GM06990 (cell line): ENCODE data around the gene CLCNKB.

ENCODE experiments used
- DNase-seq: peaks from one replicate; pipeline ENCODE4 v3.0.0-alpha.2; 2011; ENCODE audit not compliant: insufficient read length; ENCODE audit errors: extremely low read depth
- H3K27me3 ChIP-seq: replicated peaks from 2 replicates; pipeline ENCODE4 v1.6.0; 2011; ENCODE audit warnings: low read length; ENCODE audit not compliant: control insufficient read depth, insufficient read depth
- H3K36me3 ChIP-seq: 2 replicates; pipeline ENCODE4 v1.5.1; 2011; ENCODE audit warnings: low read length; ENCODE audit not compliant: control insufficient read depth, insufficient read depth
- H3K4me3 ChIP-seq: replicated peaks from 2 replicates; pipeline ENCODE4 v1.5.1; 2011; ENCODE audit warnings: low read depth, mild to moderate bottlenecking, control low read depth, low read length
- TF ChIP-seq, protein P1 (sequence below): IDR thresholded peaks from 2 replicates; pipeline ENCODE4 v1.5.1; 2011; ENCODE audit warnings: low read length, control low read depth, mild to moderate bottlenecking, inconsistent platforms; ENCODE audit not compliant: insufficient read depth, poor library complexity, severe bottlenecking

The CLCNKB gene

DNA sequence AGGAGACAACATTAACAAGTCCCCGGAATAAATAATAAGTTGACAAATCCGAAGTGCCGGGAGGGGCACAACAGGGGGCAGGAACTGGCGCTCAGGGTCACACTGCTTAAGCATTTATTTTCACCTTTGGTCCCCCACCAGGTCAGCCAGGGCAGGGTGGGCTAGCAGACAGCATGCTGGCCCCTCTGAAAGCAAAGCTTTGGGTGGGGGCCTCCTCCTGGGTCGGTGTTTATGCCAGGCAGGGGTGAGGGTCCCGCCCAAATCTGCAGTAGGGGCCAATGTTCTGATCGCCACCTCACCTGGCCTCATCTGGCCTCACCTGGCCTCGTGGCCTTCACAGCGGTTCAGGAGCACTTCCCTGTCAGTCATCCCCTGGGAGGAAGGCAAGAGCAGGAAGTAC lies 38.1 kb downstream of the CLCNKB start:
- H3K36me3 ChIP-seq = no peaks in the 10 kb centered on the region
- H3K27me3 ChIP-seq = no peaks in the 10 kb centered on the region
- DNase-seq = no peak
- TF ChIP-seq, protein P1, sequence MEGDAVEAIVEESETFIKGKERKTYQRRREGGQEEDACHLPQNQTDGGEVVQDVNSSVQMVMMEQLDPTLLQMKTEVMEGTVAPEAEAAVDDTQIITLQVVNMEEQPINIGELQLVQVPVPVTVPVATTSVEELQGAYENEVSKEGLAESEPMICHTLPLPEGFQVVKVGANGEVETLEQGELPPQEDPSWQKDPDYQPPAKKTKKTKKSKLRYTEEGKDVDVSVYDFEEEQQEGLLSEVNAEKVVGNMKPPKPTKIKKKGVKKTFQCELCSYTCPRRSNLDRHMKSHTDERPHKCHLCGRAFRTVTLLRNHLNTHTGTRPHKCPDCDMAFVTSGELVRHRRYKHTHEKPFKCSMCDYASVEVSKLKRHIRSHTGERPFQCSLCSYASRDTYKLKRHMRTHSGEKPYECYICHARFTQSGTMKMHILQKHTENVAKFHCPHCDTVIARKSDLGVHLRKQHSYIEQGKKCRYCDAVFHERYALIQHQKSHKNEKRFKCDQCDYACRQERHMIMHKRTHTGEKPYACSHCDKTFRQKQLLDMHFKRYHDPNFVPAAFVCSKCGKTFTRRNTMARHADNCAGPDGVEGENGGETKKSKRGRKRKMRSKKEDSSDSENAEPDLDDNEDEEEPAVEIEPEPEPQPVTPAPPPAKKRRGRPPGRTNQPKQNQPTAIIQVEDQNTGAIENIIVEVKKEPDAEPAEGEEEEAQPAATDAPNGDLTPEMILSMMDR = no peak
- H3K4me3 ChIP-seq = no peak overlapping the region

DNA sequence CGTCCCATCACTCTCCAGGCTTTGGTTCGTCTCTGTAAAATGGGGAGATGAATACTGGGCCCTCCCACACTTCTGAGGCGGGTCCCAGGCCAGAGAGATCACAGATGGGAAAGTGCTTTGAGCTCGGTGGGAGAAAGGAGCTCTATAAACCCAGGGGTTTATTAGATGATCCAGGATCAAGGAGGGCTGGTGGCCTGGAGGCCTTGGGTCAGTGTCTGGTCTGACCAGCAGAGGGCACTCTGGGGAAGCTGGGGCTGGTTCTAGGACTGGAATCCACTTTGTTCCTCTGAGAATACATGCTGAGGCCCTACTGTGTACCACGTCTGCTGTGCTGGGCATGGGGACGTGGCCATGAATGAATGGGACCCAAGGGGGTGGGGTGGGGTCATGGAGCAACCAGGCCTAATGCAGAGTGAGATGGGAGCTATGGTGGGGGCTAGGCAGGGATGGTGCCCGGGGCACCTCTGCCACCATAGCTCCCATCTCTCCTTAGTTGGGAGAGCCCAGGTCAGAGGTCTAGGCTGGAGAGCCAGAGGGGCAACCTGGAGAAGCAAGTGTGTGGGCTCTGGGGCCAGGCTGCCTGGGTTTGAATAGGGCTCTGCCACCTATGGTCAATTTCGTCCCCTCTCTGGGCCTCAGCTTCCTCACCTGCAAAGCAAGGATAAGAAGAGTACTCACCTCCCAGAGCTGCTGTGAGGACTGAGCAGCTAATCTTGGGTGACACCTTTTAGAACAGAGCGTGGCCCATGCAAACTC lies 38.9 kb downstream of the CLCNKB start:
- Histone ChIP-seq H3K4me3 (no peak overlapping the region), H3K36me3 (no peaks in the 10 kb centered on the region), H3K27me3 (no peaks in the 10 kb centered on the region)
- TF ChIP-seq, protein P1 = peak; percentile 90
- DNase-seq = peak; percentile 33

DNA sequence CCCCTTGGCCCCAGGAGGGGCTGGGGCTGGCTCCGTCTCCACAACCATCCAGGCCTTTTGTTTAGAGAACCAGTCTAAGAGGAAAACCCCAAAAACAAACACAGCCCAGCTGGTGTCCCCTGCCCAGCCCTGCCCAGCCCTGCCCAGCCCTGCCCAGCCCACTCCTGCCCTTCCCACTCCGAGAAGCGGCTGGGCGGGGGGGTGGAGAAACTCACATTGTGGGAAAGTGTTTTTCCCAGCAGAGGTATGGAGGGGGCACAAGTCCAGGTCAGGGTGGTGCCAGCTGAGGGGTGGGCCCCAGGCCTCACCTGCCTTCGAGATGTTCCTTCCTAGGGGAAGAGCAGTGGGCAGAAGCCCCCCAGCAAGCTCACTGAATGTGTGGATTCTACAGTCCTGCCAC lies 39.9 kb downstream of the CLCNKB start:
- TF ChIP-seq, protein P1 = no peak
- Histone ChIP-seq H3K4me3 (no peak overlapping the region), H3K36me3 (no peaks in the 10 kb centered on the region), H3K27me3 (no peaks in the 10 kb centered on the region; the same call in 1 of the 2 replicates)
- no peak for DNase-seq

DNA sequence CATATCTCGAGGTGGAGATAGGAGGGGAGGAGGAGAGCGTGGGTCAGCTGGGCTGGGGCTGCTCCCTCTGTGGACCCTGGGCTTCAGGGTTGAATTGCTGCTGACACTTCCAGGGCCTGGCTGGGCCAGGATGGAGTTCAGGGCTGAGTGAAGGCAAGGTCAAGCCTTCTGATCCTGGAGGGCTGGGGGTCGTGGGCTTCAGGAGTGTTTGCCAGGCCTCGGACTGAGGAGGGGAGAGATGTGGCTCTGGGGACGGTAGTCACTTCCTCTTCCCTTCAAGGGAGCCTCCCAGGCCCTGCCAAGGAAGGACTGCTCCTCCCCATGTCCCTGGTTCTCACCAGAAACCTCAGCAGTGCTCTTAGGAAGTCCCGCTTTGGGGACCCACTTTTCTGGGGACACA lies 41.9 kb downstream of the CLCNKB start:
- Histone ChIP-seq H3K27me3 (peaks cover under 1% of the 10 kb centered on the region; the same call in 1 of the 2 replicates), H3K36me3 (no peaks in the 10 kb centered on the region)
- DNase-seq = no peak

DNA sequence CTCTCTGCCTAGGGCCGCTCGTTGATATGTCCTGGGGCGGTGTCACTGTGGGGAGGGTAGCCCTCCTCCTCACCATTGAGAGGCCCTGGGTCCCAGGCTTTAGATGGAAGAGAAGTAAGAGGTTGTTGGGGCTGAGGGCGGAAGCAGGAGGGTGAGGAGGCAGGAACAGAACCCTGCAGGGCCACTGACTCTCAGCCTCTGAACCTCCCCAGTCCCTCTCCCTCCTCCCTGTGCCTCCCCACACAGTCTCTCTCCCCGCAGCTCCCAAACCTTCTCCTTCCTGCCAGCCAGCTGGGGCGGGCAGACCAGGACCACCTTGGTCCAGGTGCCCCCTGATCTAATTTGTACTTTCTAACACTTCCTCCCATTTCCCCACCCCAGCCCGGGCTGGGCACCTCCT lies 44.2 kb downstream of the CLCNKB start:
- TF ChIP-seq, protein P1 = no peak
- no peaks in the 10 kb centered on the region for H3K36me3 ChIP-seq
- no peak for DNase-seq
- peaks cover 2% of the 10 kb centered on the region; the same call in 1 of the 2 replicates for H3K27me3 ChIP-seq
- no peak overlapping the region for H3K4me3 ChIP-seq

More for the DNA sequence above, 41.9 kb downstream of the CLCNKB start:
- TF ChIP-seq, protein P1 = no peak
- H3K4me3 ChIP-seq = no peak overlapping the region
